Neuronal stem cell (in vitro differentiated cells): ENCODE measurements around the gene TYK2.
A peak's percentile ranks its signal among the peaks of the same experiment; 100 is the strongest.

Experiments
- DNase-seq: peaks from one replicate; pipeline ENCODE4 v3.0.0-alpha.2; 2013; ENCODE audit warnings: low spot score
- H2AFZ ChIP-seq: one replicate; pipeline ENCODE4 v1.6.1; 2013; ENCODE audit warnings: mild to moderate bottlenecking, low read length, inconsistent platforms
- H2AK5ac ChIP-seq: 2 replicates; pipeline ENCODE4 v1.6.1; 2013; ENCODE audit warnings: low read depth, mild to moderate bottlenecking, inconsistent platforms, low read length, moderate library complexity, mixed read lengths
- H2BK120ac ChIP-seq: 2 replicates; pipeline ENCODE4 v1.6.1; 2013; ENCODE audit warnings: low read depth, mild to moderate bottlenecking, inconsistent platforms, low read length, moderate library complexity, mixed read lengths
- H2BK12ac ChIP-seq: one replicate; pipeline ENCODE4 v1.6.1; 2013; ENCODE audit warnings: low read length, inconsistent platforms
- H2BK15ac ChIP-seq: 2 replicates; pipeline ENCODE4 v1.6.1; 2013; ENCODE audit warnings: mild to moderate bottlenecking, low read length, inconsistent platforms, mixed read lengths
- H2BK5ac ChIP-seq: one replicate; pipeline ENCODE4 v1.6.1; 2013; ENCODE audit warnings: inconsistent platforms, mild to moderate bottlenecking, low read length, moderate library complexity
- H3K14ac ChIP-seq: one replicate; pipeline ENCODE4 v1.6.1; 2013; ENCODE audit warnings: low read length, inconsistent platforms
- H3K18ac ChIP-seq: 2 replicates; pipeline ENCODE4 v1.6.1; 2013; ENCODE audit warnings: low read length, inconsistent platforms
- H3K23ac ChIP-seq: 2 replicates; pipeline ENCODE4 v1.6.1; 2013; ENCODE audit warnings: low read depth, mild to moderate bottlenecking, mixed read lengths, low read length, inconsistent platforms; ENCODE audit not compliant: poor library complexity
- H3K27ac ChIP-seq: replicated peaks from 3 replicates; pipeline ENCODE4 v1.5.1; 2013; ENCODE audit warnings: low read length, inconsistent platforms
- H3K27me3 ChIP-seq, 3 experiments: 2 replicates each; pipeline ENCODE4 v1.6.1; 2013; ENCODE audit warnings: low read length in 3 of 3, mild to moderate bottlenecking in 2 of 3, inconsistent platforms in 1 of 3, low read depth in 1 of 3, mixed read lengths in 1 of 3, moderate library complexity in 1 of 3; ENCODE audit not compliant: control insufficient read depth in 3 of 3, insufficient read depth in 3 of 3
- H3K36me3 ChIP-seq, 2 donors: replicated peaks in 1 of 2; 2 replicates each; pipeline ENCODE4 v1.6.1; 2013; ENCODE audit warnings: low read length in 2 of 2; ENCODE audit not compliant: control insufficient read depth in 2 of 2, insufficient read depth in 2 of 2
- H3K4ac ChIP-seq: 2 replicates; pipeline ENCODE4 v1.6.1; 2013; ENCODE audit warnings: inconsistent platforms, mild to moderate bottlenecking, low read length, moderate library complexity
- H3K4me1 ChIP-seq, 2 donors: 1 replicate in 1 of 2; 2 replicates in 1 of 2; pipeline ENCODE4 v1.6.1; 2013; ENCODE audit warnings: low read length in 2 of 2, low read depth in 1 of 2; ENCODE audit not compliant: control insufficient read depth in 2 of 2, insufficient read depth in 1 of 2
- H3K4me2 ChIP-seq: one replicate; pipeline ENCODE4 v1.6.1; 2013; ENCODE audit warnings: mild to moderate bottlenecking, low read length, inconsistent platforms; ENCODE audit not compliant: insufficient read depth, poor library complexity, severe bottlenecking
- H3K4me3 ChIP-seq, 2 donors: 2 replicates each; pipeline ENCODE4 v1.5.1; 2013; ENCODE audit warnings: low read length in 2 of 2, mild to moderate bottlenecking in 2 of 2, inconsistent platforms in 1 of 2, moderate library complexity in 1 of 2
- H3K79me1 ChIP-seq: one replicate; pipeline ENCODE4 v1.6.1; 2013; ENCODE audit warnings: low read depth, mild to moderate bottlenecking, inconsistent platforms, low read length, moderate library complexity
- H3K9ac ChIP-seq: one replicate; pipeline ENCODE4 v1.6.1; 2013; ENCODE audit warnings: mild to moderate bottlenecking, low read depth, low read length, inconsistent platforms; ENCODE audit not compliant: poor library complexity
- H3K9me3 ChIP-seq, 2 donors: replicated peaks in 1 of 2; 2 replicates each; pipeline versions ENCODE3 to v1.6.1; 2013; ENCODE audit warnings: low read length in 2 of 2, mild to moderate bottlenecking in 2 of 2, inconsistent platforms in 1 of 2, low read depth in 1 of 2, mixed read lengths in 1 of 2, moderate library complexity in 1 of 2; ENCODE audit not compliant: control insufficient read depth in 2 of 2, insufficient read depth in 1 of 2
- H4K8ac ChIP-seq: one replicate; pipeline ENCODE4 v1.6.1; 2013; ENCODE audit warnings: low read depth, mild to moderate bottlenecking, inconsistent platforms, low read length, moderate library complexity
- H4K91ac ChIP-seq: one replicate; pipeline ENCODE4 v1.6.1; 2013; ENCODE audit warnings: low read length, low read depth, mild to moderate bottlenecking, inconsistent platforms; ENCODE audit not compliant: poor library complexity
- WGBS, 2 donors: extraction: QIAGEN DNeasy Blood & Tissue Kit; methylation state at CpG; one replicate each; pipeline ENCODE4 v1.1.7; 2013; ENCODE audit warnings: missing lambda C conversion rate in 2 of 2, mixed read lengths in 1 of 2; ENCODE audit not compliant: insufficient read length in 2 of 2, insufficient replicate concordance in 1 of 2; ENCODE audit errors: extremely low coverage in 2 of 2; 5-methylcytosine and 5-hydroxymethylcytosine counted together

TYK2 gene

DNA sequence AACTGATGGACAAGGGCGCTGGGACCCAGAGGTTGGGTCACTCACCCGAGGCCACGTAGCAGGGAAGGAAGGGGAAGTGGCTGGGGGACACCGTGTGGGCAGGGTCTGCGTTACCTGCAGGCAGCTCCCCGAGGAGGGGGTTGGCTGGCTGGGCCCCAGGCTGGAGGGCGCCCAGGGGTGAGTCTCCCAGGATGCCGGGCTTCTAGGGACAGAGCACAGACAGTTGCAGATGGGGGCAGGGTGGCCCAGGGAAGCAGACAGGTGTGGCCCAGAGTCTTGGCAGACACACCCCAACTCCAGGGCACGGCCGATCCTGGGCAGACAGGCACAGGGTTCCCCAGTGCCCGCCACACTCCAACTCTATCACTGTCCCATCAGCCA is 59.0 kb downstream of the TYK2 start:
- Histone ChIP-seq H3K27ac (no peak overlapping the region), H2BK5ac (peak overlapping the region; percentile 75), H3K9ac (no peak overlapping the region), H2BK120ac (no peak overlapping the region), H3K4ac (no peak overlapping the region), H3K9me3 (no peaks in the 10 kb centered on the region), H2BK15ac (no peak overlapping the region), H3K18ac (no peak overlapping the region), H3K23ac (peak overlapping the region; percentile 25), H2AFZ (no peak overlapping the region), H3K4me1 (no peaks in the 10 kb centered on the region), H2BK12ac (no peak overlapping the region), H3K4me2 (no peak overlapping the region), H4K8ac (no peak overlapping the region), H3K79me1 (peaks cover 12% of the 10 kb centered on the region), H4K91ac (no peak overlapping the region), H3K36me3 (peaks cover 58 to 97% of the 10 kb centered on the region in 2 donors), H3K14ac (no peak overlapping the region), H3K4me3 (no peak overlapping the region), H2AK5ac (no peak overlapping the region), H3K27me3 (no peaks in the 10 kb centered on the region)
- no CpG with 5 or more reads among the region's 11 CpGs for WGBS, 2 donors
- no peak for DNase-seq

DNA sequence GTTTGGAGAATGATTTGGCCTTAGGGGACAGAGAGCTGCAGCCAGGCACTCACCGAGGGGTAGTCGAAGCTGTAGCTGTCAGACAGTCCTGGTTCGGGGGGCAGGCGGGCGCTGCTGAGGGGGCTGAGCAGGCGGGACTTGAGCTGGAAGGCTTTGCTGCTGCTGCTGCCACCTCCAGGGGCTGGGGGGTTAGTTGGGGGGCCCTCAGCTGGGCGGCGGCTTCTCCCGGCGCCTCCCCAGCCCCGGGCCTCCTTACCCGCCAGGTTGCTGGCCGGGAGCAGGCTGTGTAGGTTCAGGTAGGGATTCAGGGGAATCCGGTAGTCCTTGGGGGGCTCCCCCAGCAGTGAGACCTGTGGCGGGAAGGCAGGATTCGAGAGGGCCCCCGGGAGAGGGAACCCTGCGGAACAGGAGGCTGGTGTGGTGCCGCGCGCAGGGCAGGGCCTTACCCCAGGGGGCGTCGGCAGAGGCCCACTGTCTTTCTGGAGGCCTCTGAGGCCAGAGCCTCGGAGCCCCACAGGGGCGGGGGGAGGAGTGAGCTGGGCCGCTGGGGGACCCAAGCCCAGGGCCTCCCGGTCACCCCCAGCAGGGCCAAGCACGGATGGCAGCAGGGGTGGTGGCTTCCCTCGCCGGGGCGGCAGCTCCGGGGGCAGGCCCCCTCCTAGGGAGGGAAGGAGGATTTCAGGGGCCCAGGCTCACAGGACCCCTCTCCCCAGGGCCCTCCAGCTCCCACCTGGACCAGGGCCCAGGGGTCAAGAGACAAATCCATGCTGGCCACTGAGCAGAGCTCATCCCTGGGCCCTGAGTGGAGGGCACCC is 59.6 kb downstream of the TYK2 start:
- WGBS, 2 donors = no CpG with 5 or more reads among the region's 32 CpGs
- H3K14ac ChIP-seq = no peak overlapping the region
- no peak overlapping the region for H2BK12ac ChIP-seq

DNA sequence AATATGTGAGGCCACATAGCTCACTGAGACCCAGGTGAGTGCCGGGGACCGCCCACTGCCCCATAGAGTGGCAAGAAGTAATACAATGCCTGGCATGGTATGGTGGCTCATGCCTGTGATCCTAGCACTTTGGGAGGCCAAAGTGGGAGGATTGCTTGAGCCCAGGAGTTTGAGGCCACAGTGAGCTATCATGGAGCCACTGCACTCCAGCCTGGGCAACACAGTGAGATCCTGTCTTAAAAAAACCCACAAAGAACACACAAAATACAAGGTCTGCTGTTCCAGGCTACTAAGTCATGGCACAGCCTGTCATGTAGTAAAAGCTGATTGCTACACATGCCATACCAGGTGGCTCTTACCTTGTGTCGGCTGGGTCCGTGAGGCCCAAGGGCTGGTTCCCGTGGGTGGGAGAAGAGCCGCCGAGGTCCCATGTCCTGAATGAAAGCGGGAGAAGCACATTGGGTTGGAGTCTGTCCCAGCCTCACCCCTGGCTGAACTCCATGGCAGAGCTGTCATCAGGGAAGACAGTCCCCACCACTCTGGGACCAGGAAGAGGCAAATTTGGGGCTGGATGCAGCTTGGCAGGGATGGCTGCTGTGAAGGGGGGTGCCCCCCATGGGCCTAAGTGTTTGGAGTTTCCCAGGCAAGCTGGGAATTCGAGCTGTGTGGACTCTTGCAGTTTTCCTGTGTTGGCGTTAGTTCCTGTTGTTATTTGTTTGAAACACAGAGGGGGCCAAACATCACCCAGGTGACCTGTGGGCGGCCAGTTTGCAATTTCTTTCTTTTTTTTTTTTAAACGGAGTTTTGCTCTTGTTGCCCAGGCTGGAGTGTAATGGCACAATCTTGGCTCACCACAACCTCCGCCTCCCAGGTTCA is 61.3 kb downstream of the TYK2 start:
- Histone ChIP-seq H2BK5ac (no peak overlapping the region), H4K91ac (no peak overlapping the region), H3K9me3 (no peaks in the 10 kb centered on the region), H2BK120ac (no peak overlapping the region), H3K4me1 (peaks cover 0 to 2% of the 10 kb centered on the region in 2 donors), H3K27me3 (no peaks in the 10 kb centered on the region), H2AFZ (no peak overlapping the region), H2AK5ac (no peak overlapping the region), H3K4me3 (peak overlapping the region in 1 of 2 donors; percentile 49), H4K8ac (peak overlapping the region; percentile 96), H3K18ac (no peak overlapping the region), H3K23ac (no peak overlapping the region), H3K36me3 (peaks cover 44 to 82% of the 10 kb centered on the region in 2 donors), H2BK15ac (no peak overlapping the region), H3K27ac (no peak overlapping the region), H2BK12ac (no peak overlapping the region), H3K14ac (no peak overlapping the region), H3K79me1 (peaks cover 13% of the 10 kb centered on the region), H3K9ac (no peak overlapping the region), H3K4ac (no peak overlapping the region), H3K4me2 (no peak overlapping the region)
- no CpG with 5 or more reads among the region's 13 CpGs for WGBS, 2 donors
- no peak for DNase-seq

More for the DNA sequence above, 59.6 kb downstream of the TYK2 start:
- Histone ChIP-seq H2AK5ac (no peak overlapping the region), H2BK15ac (no peak overlapping the region), H3K4me2 (no peak overlapping the region), H3K36me3 (peaks cover 53 to 97% of the 10 kb centered on the region in 2 donors), H2AFZ (no peak overlapping the region), H3K9ac (no peak overlapping the region), H3K4me1 (peaks cover 0 to 2% of the 10 kb centered on the region in 2 donors), H3K27ac (no peak overlapping the region), H3K27me3 (no peaks in the 10 kb centered on the region), H4K8ac (no peak overlapping the region), H2BK120ac (no peak overlapping the region), H3K9me3 (no peaks in the 10 kb centered on the region), H4K91ac (no peak overlapping the region), H3K4me3 (no peak overlapping the region), H3K79me1 (peaks cover 10% of the 10 kb centered on the region), H2BK5ac (peak overlapping the region; percentile 75), H3K18ac (no peak overlapping the region), H3K4ac (no peak overlapping the region), H3K23ac (peak overlapping the region; percentile 25)
- DNase-seq = no peak
